NCI-H2107 (cell line): ENCODE data around the gene KDSR.
"Not testable (repeated sequence)": the region's sequence is repeated elsewhere in the genome, so short reads cannot be mapped to it uniquely, and the experiment has no call there.

Experiments used
- DNase-seq: peaks from one replicate; lab custom pipeline; 2025; lab: John Stamatoyannopoulos, UW

The KDSR gene

GRCh38 chr18:63365876-63366212, 1.2 kb downstream of the KDSR start:
- DNase-seq: no peak

- DNase-seq: no peak
Measured at GRCh38 chr18:63363951-63364350, 3.1 kb downstream of the KDSR start.

- DNase-seq: not testable (repeated sequence)
Measured at GRCh38 chr18:63363420-63363819, 3.6 kb downstream of the KDSR start.

- DNase-seq: no peak
Measured at GRCh38 chr18:63356272-63356896, 10.6 kb downstream of the KDSR start.

- DNase-seq: no peak
Measured at GRCh38 chr18:63350230-63350629, 16.8 kb downstream of the KDSR start.

GRCh38 chr18:63348508-63349136, 18.4 kb downstream of the KDSR start:
- no peak for DNase-seq

GRCh38 chr18:63346480-63347183, 20.4 kb downstream of the KDSR start:
- DNase-seq: no peak

GRCh38 chr18:63346031-63346430, 21.0 kb downstream of the KDSR start:
- no peak for DNase-seq

GRCh38 chr18:63344918-63345317, 22.1 kb downstream of the KDSR start:
- no peak for DNase-seq

- DNase-seq: no peak
Measured at GRCh38 chr18:63344263-63344662, 22.7 kb downstream of the KDSR start.

GRCh38 chr18:63342206-63342605, 24.8 kb downstream of the KDSR start:
- DNase-seq: peak; percentile 12

GRCh38 chr18:63339920-63340484, 27.0 kb downstream of the KDSR start:
- DNase-seq: no peak

GRCh38 chr18:63336366-63337099, 30.5 kb downstream of the KDSR start:
- DNase-seq: no peak

- DNase-seq: no peak
Measured at GRCh38 chr18:63331105-63331504, 35.9 kb downstream of the KDSR start.

- no peak for DNase-seq
Measured at GRCh38 chr18:63329431-63330145, 37.4 kb downstream of the KDSR start.

GRCh38 chr18:63326011-63326410, 41.0 kb downstream of the KDSR start:
- no peak for DNase-seq

GRCh38 chr18:63325086-63325686, 41.8 kb downstream of the KDSR start:
- no peak for DNase-seq

- DNase-seq: peak; percentile 76
Measured at GRCh38 chr18:63322908-63323634, 43.9 kb downstream of the KDSR start.

- DNase-seq: no peak
Measured at GRCh38 chr18:63322206-63322605, 44.8 kb downstream of the KDSR start.

- DNase-seq: no peak
Measured at GRCh38 chr18:63321291-63321690, 45.7 kb downstream of the KDSR start.

GRCh38 chr18:63320975-63321265, 46.1 kb downstream of the KDSR start:
- DNase-seq: no peak
